ENCODE data around the gene MMP17. TPM values are rescaled to one million over a fixed set of nuclear protein-coding genes. Genes with fewer than 3 reads are reported as not detected.

Gene MMP17
- total and polyA plus RNA-seq, 2 donors = 0.28 to 4.2 TPM

- peaks cover 72 to 75% of the 10 kb centered on the region in 2 donors for H3K36me3 ChIP-seq (ENCODE audit: control insufficient read depth in 2 of 2, insufficient read depth in 2 of 2, low read length in 1 of 2)
- no peaks in the 10 kb centered on the region for H3K9me3 ChIP-seq (ENCODE audit: control insufficient read depth in 2 of 2, insufficient read depth in 1 of 2, low read length in 1 of 2)
- no peaks in the 10 kb centered on the region for H3K27me3 ChIP-seq (ENCODE audit: control insufficient read depth in 2 of 2, insufficient read depth in 1 of 2, low read length in 1 of 2)
- no peak overlapping the region for H3K27ac ChIP-seq (ENCODE audit: low read depth in 1 of 2, low read length in 1 of 2)
- no peak for DNase-seq (ENCODE audit: low read depth in 6 of 9, low spot score in 9 of 9)
- WGBS = 98% methylated on average over 11 of the region's 11 CpGs
- no peak overlapping the region for H3K4me3 ChIP-seq (ENCODE audit: low read length in 2 of 2)
- H3K4me1 ChIP-seq (ENCODE audit: control insufficient read depth in 2 of 2, insufficient read depth in 2 of 2, low read length in 2 of 2) = no peaks in the 10 kb centered on the region
Observed at GRCh38 chr12:131788070-131788469, 40.1 kb upstream of the MMP17 start.

DNA sequence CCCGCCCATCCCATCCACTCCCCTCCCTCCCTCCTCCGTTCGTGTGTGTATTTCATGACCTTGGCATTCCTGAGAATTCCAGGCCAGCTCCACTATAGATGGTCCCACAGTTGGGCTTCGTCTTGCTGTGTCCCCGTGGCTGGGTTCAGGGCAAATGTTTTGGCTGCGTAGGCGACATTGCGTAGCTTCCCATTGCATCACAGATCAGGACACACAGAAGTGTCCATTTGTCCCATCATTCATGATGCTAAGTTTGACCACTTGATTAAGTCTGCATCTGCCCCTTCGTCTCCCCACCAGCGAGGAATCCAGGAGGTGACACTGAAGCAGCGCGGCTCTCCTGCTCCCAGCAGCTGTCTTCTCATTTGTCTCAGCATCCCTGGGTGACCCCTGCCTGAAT is 38.6 kb upstream of the MMP17 start:
- no peaks in the 10 kb centered on the region for H3K4me1 ChIP-seq (ENCODE audit: control insufficient read depth in 2 of 2, insufficient read depth in 2 of 2, low read length in 2 of 2)
- no peaks in the 10 kb centered on the region for H3K9me3 ChIP-seq (ENCODE audit: control insufficient read depth in 2 of 2, insufficient read depth in 1 of 2, low read length in 1 of 2)
- no peak for DNase-seq (ENCODE audit: low read depth in 6 of 9, low spot score in 9 of 9)
- no peak overlapping the region for H3K4me3 ChIP-seq (ENCODE audit: low read length in 2 of 2)
- H3K27ac ChIP-seq (ENCODE audit: low read depth in 1 of 2, low read length in 1 of 2) = no peak overlapping the region
- no peaks in the 10 kb centered on the region for H3K27me3 ChIP-seq (ENCODE audit: control insufficient read depth in 2 of 2, insufficient read depth in 1 of 2, low read length in 1 of 2)
- WGBS = 97% methylated on average over 12 of the region's 12 CpGs
- peaks cover 69 to 82% of the 10 kb centered on the region in 2 donors for H3K36me3 ChIP-seq (ENCODE audit: control insufficient read depth in 2 of 2, insufficient read depth in 2 of 2, low read length in 1 of 2)

DNA sequence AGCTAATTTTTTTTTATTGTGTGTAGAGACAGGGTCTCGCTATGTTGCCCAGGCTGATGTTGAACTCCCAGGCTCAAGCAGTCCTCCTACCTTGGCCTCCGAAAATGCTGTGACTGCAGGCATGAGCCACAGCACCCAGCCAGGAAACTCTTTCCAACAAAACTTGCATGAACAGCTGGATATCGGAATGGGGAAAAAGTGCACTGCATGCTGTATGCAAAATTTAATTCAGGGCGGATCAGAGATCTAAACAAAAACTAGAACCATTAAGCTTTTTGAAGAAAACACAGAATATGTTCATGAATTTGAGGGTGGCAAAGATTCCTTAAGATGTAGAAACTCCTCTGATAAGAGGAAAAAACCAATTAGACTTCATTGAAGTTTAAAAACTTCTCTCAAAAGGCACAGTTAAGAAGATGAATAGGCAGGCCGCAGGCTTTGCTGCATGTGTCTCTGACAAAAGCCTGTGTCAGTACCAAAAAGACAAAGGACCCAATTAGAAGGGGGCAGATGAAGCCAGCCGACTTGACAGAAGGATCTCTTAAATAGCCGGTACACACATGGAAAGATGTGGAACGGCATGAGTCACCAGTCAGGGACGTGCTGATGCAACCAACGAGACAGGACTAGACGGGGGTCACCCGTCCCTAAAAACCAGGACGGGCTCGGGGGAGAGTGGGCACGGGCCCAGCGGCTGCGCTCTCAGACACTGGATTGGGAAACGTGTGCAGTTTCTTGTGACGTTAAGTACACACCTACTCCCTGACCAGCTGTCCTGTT is 34.8 kb upstream of the MMP17 start:
- Histone ChIP-seq H3K9me3 (ENCODE audit: control insufficient read depth in 2 of 2, insufficient read depth in 1 of 2, low read length in 1 of 2) (no peaks in the 10 kb centered on the region), H3K27me3 (ENCODE audit: control insufficient read depth in 2 of 2, insufficient read depth in 1 of 2, low read length in 1 of 2) (no peaks in the 10 kb centered on the region), H3K4me3 (ENCODE audit: low read length in 2 of 2) (no peak overlapping the region), H3K27ac (ENCODE audit: low read depth in 1 of 2, low read length in 1 of 2) (no peak overlapping the region), H3K4me1 (ENCODE audit: control insufficient read depth in 2 of 2, insufficient read depth in 2 of 2, low read length in 2 of 2) (no peaks in the 10 kb centered on the region), H3K36me3 (ENCODE audit: control insufficient read depth in 2 of 2, insufficient read depth in 2 of 2, low read length in 1 of 2) (peaks cover 54 to 80% of the 10 kb centered on the region in 2 donors)
- WGBS = 93% methylated on average over 19 of the region's 19 CpGs
- DNase-seq (ENCODE audit: low read depth in 6 of 9, low spot score in 9 of 9) = no peak

DNA sequence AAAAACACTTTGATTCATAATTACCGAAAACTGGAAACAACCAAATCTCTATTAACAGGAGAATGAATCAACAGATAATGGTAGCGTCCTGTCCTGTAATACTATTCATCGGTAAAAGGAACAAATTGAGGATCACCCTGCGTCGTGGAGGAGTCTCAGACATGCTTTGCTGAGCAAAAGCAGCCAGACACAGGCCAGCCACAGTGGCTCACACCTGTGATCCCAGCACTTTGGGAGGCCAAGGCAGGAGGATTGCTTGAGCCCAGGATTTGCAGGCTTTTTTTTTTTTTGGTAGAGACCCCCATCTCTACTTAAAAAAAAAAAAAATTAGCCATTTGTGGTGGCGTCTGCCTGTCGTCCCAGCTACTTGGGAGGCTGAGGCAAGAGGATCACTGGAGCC is 34.1 kb upstream of the MMP17 start:
- H3K9me3 ChIP-seq (ENCODE audit: control insufficient read depth in 2 of 2, insufficient read depth in 1 of 2, low read length in 1 of 2) = no peaks in the 10 kb centered on the region
- no peak for DNase-seq (ENCODE audit: low read depth in 6 of 9, low spot score in 9 of 9)
- H3K27ac ChIP-seq (ENCODE audit: low read depth in 1 of 2, low read length in 1 of 2) = no peak overlapping the region
- no peaks in the 10 kb centered on the region for H3K27me3 ChIP-seq (ENCODE audit: control insufficient read depth in 2 of 2, insufficient read depth in 1 of 2, low read length in 1 of 2)
- WGBS = 98% methylated on average over 7 of the region's 7 CpGs
- no peak overlapping the region for H3K4me3 ChIP-seq (ENCODE audit: low read length in 2 of 2)
- no peaks in the 10 kb centered on the region for H3K4me1 ChIP-seq (ENCODE audit: control insufficient read depth in 2 of 2, insufficient read depth in 2 of 2, low read length in 2 of 2)
- H3K36me3 ChIP-seq (ENCODE audit: control insufficient read depth in 2 of 2, insufficient read depth in 2 of 2, low read length in 1 of 2) = peaks cover 50 to 80% of the 10 kb centered on the region in 2 donors

GRCh38 chr12:131794573-131794972 is 33.6 kb upstream of the MMP17 start:
- H3K4me1 ChIP-seq (ENCODE audit: control insufficient read depth in 2 of 2, insufficient read depth in 2 of 2, low read length in 2 of 2) = no peaks in the 10 kb centered on the region
- H3K9me3 ChIP-seq (ENCODE audit: control insufficient read depth in 2 of 2, insufficient read depth in 1 of 2, low read length in 1 of 2) = no peaks in the 10 kb centered on the region
- no peaks in the 10 kb centered on the region for H3K27me3 ChIP-seq (ENCODE audit: control insufficient read depth in 2 of 2, insufficient read depth in 1 of 2, low read length in 1 of 2)
- DNase-seq (ENCODE audit: low read depth in 6 of 9, low spot score in 9 of 9) = no peak
- H3K36me3 ChIP-seq (ENCODE audit: control insufficient read depth in 2 of 2, insufficient read depth in 2 of 2, low read length in 1 of 2) = peaks cover 50 to 80% of the 10 kb centered on the region in 2 donors
- WGBS = 92% methylated on average over 10 of the region's 10 CpGs
- no peak overlapping the region for H3K27ac ChIP-seq (ENCODE audit: low read depth in 1 of 2, low read length in 1 of 2)
- no peak overlapping the region for H3K4me3 ChIP-seq (ENCODE audit: low read length in 2 of 2)

DNA sequence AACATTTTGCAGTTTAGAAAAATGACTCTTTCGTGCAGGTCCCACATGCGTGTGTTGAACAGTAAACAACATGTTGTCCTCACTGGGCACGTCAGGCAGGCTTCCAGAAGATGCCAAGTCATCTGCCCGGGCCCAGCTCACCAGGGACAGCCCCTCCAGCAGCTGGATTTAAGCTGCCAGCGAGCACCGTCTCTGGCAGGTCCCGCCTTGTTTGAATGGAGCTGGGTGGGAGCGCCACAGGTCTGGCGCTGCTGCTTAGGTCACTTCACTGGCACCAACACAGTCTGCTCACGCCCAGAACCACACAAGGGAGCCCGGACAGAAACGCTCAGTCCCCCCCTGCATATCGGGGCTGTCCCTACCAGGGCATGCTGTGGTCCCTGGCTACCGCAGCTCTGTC is 33.1 kb upstream of the MMP17 start:
- WGBS = 95% methylated on average over 14 of the region's 14 CpGs
- no peak for DNase-seq (ENCODE audit: low read depth in 6 of 9, low spot score in 9 of 9)
- Histone ChIP-seq H3K27me3 (ENCODE audit: control insufficient read depth in 2 of 2, insufficient read depth in 1 of 2, low read length in 1 of 2) (no peaks in the 10 kb centered on the region), H3K27ac (ENCODE audit: low read depth in 1 of 2, low read length in 1 of 2) (no peak overlapping the region), H3K9me3 (ENCODE audit: control insufficient read depth in 2 of 2, insufficient read depth in 1 of 2, low read length in 1 of 2) (no peaks in the 10 kb centered on the region), H3K4me3 (ENCODE audit: low read length in 2 of 2) (no peak overlapping the region), H3K4me1 (ENCODE audit: control insufficient read depth in 2 of 2, insufficient read depth in 2 of 2, low read length in 2 of 2) (no peaks in the 10 kb centered on the region), H3K36me3 (ENCODE audit: control insufficient read depth in 2 of 2, insufficient read depth in 2 of 2, low read length in 1 of 2) (peaks cover 50 to 80% of the 10 kb centered on the region in 2 donors)

DNA sequence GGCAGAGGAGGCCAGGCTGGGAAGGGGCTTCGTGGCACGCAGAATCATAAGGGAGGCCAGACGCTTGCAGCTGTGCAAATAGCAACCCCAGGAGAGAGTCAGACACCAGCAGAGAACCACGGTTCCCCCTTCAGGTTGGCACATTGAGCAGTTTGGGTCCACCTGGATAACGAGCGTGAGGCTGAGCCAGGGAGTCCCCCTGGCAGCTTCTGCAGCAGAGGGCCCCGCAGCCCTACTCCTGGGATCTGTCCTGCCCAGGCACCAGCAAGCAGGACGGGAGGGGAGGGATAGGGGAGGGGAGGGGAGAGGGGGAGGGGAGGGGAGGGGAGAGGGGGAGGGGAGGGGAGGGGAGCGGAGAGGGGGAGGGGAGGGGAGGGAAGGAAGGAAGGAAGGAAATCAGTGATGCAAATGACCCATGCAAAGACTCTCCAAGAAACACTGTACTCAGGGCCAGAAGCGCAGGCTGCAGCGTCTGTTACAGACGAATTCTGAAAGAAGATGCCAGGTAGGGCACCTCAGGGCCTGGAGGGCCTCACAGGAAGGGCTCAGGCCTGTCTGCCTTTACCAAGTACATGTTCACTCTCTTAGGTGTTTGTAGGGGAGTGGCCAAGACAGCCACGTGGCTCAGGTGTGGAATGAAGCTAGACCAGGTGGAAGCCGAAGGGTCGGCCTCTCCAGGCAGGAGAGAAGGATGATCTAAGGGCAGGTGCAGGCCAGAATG is 32.3 kb upstream of the MMP17 start:
- no peak overlapping the region for H3K27ac ChIP-seq (ENCODE audit: low read depth in 1 of 2, low read length in 1 of 2)
- H3K36me3 ChIP-seq (ENCODE audit: control insufficient read depth in 2 of 2, insufficient read depth in 2 of 2, low read length in 1 of 2) = peaks cover 48 to 81% of the 10 kb centered on the region in 2 donors
- no peak for DNase-seq (ENCODE audit: low read depth in 6 of 9, low spot score in 9 of 9)
- no peaks in the 10 kb centered on the region for H3K4me1 ChIP-seq (ENCODE audit: control insufficient read depth in 2 of 2, insufficient read depth in 2 of 2, low read length in 2 of 2)
- H3K9me3 ChIP-seq (ENCODE audit: control insufficient read depth in 2 of 2, insufficient read depth in 1 of 2, low read length in 1 of 2) = no peaks in the 10 kb centered on the region
- H3K4me3 ChIP-seq (ENCODE audit: low read length in 2 of 2) = no peak overlapping the region
- no peaks in the 10 kb centered on the region for H3K27me3 ChIP-seq (ENCODE audit: control insufficient read depth in 2 of 2, insufficient read depth in 1 of 2, low read length in 1 of 2)
- 91% methylated on average over 14 of the region's 15 CpGs for WGBS

GRCh38 chr12:131796411-131796736 is 31.8 kb upstream of the MMP17 start:
- Histone ChIP-seq H3K9me3 (ENCODE audit: control insufficient read depth in 2 of 2, insufficient read depth in 1 of 2, low read length in 1 of 2) (no peaks in the 10 kb centered on the region), H3K27ac (ENCODE audit: low read depth in 1 of 2, low read length in 1 of 2) (no peak overlapping the region), H3K4me1 (ENCODE audit: control insufficient read depth in 2 of 2, insufficient read depth in 2 of 2, low read length in 2 of 2) (no peaks in the 10 kb centered on the region), H3K36me3 (ENCODE audit: control insufficient read depth in 2 of 2, insufficient read depth in 2 of 2, low read length in 1 of 2) (peaks cover 48 to 83% of the 10 kb centered on the region in 2 donors), H3K27me3 (ENCODE audit: control insufficient read depth in 2 of 2, insufficient read depth in 1 of 2, low read length in 1 of 2) (no peaks in the 10 kb centered on the region), H3K4me3 (ENCODE audit: low read length in 2 of 2) (no peak overlapping the region)
- DNase-seq (ENCODE audit: low read depth in 6 of 9, low spot score in 9 of 9) = no peak
- WGBS = 96% methylated on average over 6 of the region's 6 CpGs

- WGBS = 98% methylated on average over 28 of the region's 28 CpGs
- H3K36me3 ChIP-seq (ENCODE audit: control insufficient read depth in 2 of 2, insufficient read depth in 2 of 2, low read length in 1 of 2) = peaks cover 48 to 83% of the 10 kb centered on the region in 2 donors
Observed at GRCh38 chr12:131796754-131797587, 31.2 kb upstream of the MMP17 start.

More at GRCh38 chr12:131796754-131797587, 31.2 kb upstream of the MMP17 start:
- H3K4me1 ChIP-seq (ENCODE audit: control insufficient read depth in 2 of 2, insufficient read depth in 2 of 2, low read length in 2 of 2) = no peaks in the 10 kb centered on the region
- no peak overlapping the region for H3K27ac ChIP-seq (ENCODE audit: low read depth in 1 of 2, low read length in 1 of 2)
- no peak overlapping the region for H3K4me3 ChIP-seq (ENCODE audit: low read length in 2 of 2)
- no peaks in the 10 kb centered on the region for H3K27me3 ChIP-seq (ENCODE audit: control insufficient read depth in 2 of 2, insufficient read depth in 1 of 2, low read length in 1 of 2)
- H3K9me3 ChIP-seq (ENCODE audit: control insufficient read depth in 2 of 2, insufficient read depth in 1 of 2, low read length in 1 of 2) = no peaks in the 10 kb centered on the region
- DNase-seq (ENCODE audit: low read depth in 6 of 9, low spot score in 9 of 9) = no peak

All from thymus (tissue), 11 donors.